K562 treated with DMSO at 1 percent for 4 hours (cell line): ENCODE data around the gene DSE. TPM values are rescaled to one million over a fixed set of nuclear protein-coding genes. Genes with fewer than 3 reads are reported as not detected.

Experiments
- total RNA-seq: library from RNA; unstranded; fragments of 300-600 nt; gene quantifications from 2 replicates; pipeline ENCODE4 v1.2.3, GENCODE V29; 2022; ENCODE audit not compliant: insufficient read depth

The DSE gene
- 0.71 and 2.1 TPM in 2 replicates for total RNA-seq

DNA sequence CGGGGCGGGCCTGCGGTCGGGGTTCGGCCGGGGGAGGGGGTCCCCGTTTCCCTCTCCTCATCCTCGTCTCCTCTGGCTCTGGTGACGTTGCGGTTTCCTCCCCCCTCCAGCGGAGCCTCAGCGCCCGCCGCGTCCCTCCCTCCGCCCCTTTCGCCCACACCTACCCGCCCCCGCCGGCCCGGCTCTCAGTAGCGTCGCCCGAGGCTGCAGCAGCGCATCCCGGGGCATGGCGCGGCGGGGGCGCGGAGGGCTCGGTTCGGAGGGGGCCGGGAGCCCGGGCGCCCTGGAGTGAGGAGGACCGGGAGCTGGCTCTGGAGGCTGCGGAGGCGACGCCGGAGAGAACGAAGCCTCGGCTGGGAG, at the start of gene DSE:
DSE (plus strand) TSS at position 188 of the 360 bp plus-strand sequence. CDS start 28,304 bp downstream, outside the sequence.

DNA sequence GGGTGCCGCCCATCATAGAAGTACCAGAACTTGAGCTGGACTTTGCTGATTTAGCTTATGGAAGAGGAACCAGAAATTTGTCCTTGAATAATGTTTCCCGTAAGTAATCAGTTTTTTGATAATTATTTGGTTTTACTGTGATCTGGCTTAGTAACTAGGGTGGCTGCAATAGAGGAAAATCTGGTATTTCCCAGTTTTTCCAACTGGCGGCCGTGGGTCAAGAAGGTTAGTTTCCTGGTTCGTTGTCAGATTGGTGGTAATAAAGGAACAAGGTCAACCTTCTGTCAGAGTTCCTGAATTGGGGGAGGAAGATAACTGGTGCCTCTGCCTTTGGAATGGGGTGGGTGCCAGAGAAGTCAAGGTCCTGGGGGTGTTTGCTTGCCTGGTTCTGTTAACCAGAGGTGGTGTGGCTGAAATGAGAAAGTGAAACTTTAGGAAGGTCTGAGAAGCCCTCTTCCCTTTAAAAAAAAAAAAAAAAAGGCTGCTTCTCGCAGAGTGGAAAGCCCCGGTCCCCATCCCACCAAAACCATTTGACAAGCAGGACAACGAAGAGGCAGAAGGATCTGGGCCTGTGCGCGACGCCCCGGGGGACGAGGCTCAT, 90.7 kb downstream of the DSE start, which contains the start of gene CALHM6:
CALHM6 (plus strand) TSS at position 45 of the 601 bp plus-strand sequence; CDS start at position 600, 555 bp downstream.

Other genes with a start within 250 kb of the DSE start
- not detected in 2 replicates for gene COL10A1, start 244.8 kb upstream of the DSE start, total RNA-seq
- 6.2 and 7.3 TPM in 2 replicates for gene TSPYL4, start 116.9 kb upstream of the DSE start, total RNA-seq
- 25.2 and 32.8 TPM in 2 replicates for gene TSPYL1, start 91.0 kb upstream of the DSE start, total RNA-seq
- gene CALHM6, start 90.4 kb downstream of the DSE start, total RNA-seq: not detected in 2 replicates
- not detected in 2 replicates for gene CALHM5, start 140.7 kb downstream of the DSE start, total RNA-seq
- not detected in 2 replicates for gene TRAPPC3L, start 174.7 kb downstream of the DSE start, total RNA-seq
- not detected in 2 replicates for gene CALHM4, start 182.8 kb downstream of the DSE start, total RNA-seq
- gene RWDD1, start 200.6 kb downstream of the DSE start, total RNA-seq: 21.0 and 25.4 TPM in 2 replicates
- gene RSPH4A, start 245.5 kb downstream of the DSE start, total RNA-seq: 0.34 and 0.91 TPM in 2 replicates